GM23248 (cell line): ENCODE results near the gene AKNA. TPM values are rescaled to one million over a fixed set of nuclear protein-coding genes. Genes with fewer than 3 reads are reported as not detected.
A peak's percentile ranks its signal among the peaks of the same experiment; 100 is the strongest.
"Not testable (repeated sequence)": the region's sequence is repeated elsewhere in the genome, so short reads cannot be mapped to it uniquely, and the experiment has no call there.

Experiments used
- DNase-seq: peaks from one replicate; pipeline ENCODE4 v3.0.0-alpha.2; 2015
- H2AFZ ChIP-seq: fragments of 200-600 bp; sonication (generic); 2 replicates; pipeline ENCODE4 v1.6.1; 2016; ENCODE audit warnings: antibody characterized with exemption
- H3F3A ChIP-seq: fragments of 200-600 bp; sonication (generic); 2 replicates; pipeline ENCODE4 v1.6.1; 2016; ENCODE audit warnings: mild to moderate bottlenecking, antibody characterized with exemption, mixed run types; ENCODE audit not compliant: insufficient read depth
- H3K27ac ChIP-seq: fragments of 200-600 bp; sonication (generic); 2 replicates; pipeline ENCODE4 v1.5.1; 2016; ENCODE audit warnings: mild to moderate bottlenecking
- H3K27me3 ChIP-seq: fragments of 200-600 bp; sonication (generic); replicated peaks from 2 replicates; pipeline ENCODE4 v1.6.1; 2016; ENCODE audit warnings: mild to moderate bottlenecking; ENCODE audit not compliant: insufficient read depth
- H3K36me3 ChIP-seq: fragments of 200-600 bp; sonication (generic); 2 replicates; pipeline ENCODE4 v1.6.1; 2016; ENCODE audit warnings: low read depth, mild to moderate bottlenecking
- H3K4me1 ChIP-seq: fragments of 200-600 bp; sonication (generic); 2 replicates; pipeline ENCODE4 v1.6.1; 2016; ENCODE audit warnings: mild to moderate bottlenecking; ENCODE audit not compliant: insufficient read depth
- H3K4me2 ChIP-seq: fragments of 200-600 bp; sonication (generic); one replicate; pipeline ENCODE4 v1.6.1; 2016; ENCODE audit warnings: mild to moderate bottlenecking; ENCODE audit not compliant: unreplicated experiment
- H3K4me3 ChIP-seq: fragments of 200-600 bp; sonication (generic); 2 replicates; pipeline ENCODE4 v1.5.1; 2016; ENCODE audit warnings: mild to moderate bottlenecking
- H3K79me2 ChIP-seq: fragments of 200-600 bp; sonication (generic); 2 replicates; pipeline ENCODE4 v1.6.1; 2016; ENCODE audit warnings: mild to moderate bottlenecking; ENCODE audit not compliant: insufficient read depth
- H3K9ac ChIP-seq: fragments of 200-600 bp; sonication (generic); 2 replicates; pipeline ENCODE4 v1.6.1; 2016; ENCODE audit warnings: mild to moderate bottlenecking
- H3K9me2 ChIP-seq: fragments of 200-600 bp; sonication (generic); 2 replicates; pipeline ENCODE4 v1.6.1; 2016; ENCODE audit warnings: mixed run types, mild to moderate bottlenecking, moderate library complexity; ENCODE audit not compliant: insufficient read depth
- H3K9me3 ChIP-seq: fragments of 200-600 bp; sonication (generic); one replicate; pipeline ENCODE4 v1.6.1; 2017; ENCODE audit warnings: low read depth
- H4K20me1 ChIP-seq: fragments of 200-600 bp; sonication (generic); 2 replicates; pipeline ENCODE4 v1.6.0; 2016; ENCODE audit not compliant: insufficient read depth
- EZH2 ChIP-seq: fragments of 200-600 bp; sonication (generic); IDR thresholded peaks from 2 replicates; pipeline ENCODE4 v1.6.1; 2018; ENCODE audit warnings: antibody characterized with exemption, mild to moderate bottlenecking; ENCODE audit not compliant: insufficient read depth, poor library complexity, severe bottlenecking
- EZH2phosphoT487 ChIP-seq: fragments of 200-600 bp; sonication (generic); IDR thresholded peaks from 2 replicates; pipeline ENCODE4 v1.6.1; 2018; ENCODE audit warnings: antibody characterized with exemption, moderate library complexity, mild to moderate bottlenecking, low read depth; ENCODE audit not compliant: insufficient read depth
- WGBS, 2 experiments: methylation state at CpG; one replicate each; pipeline ENCODE4 v1.1.6; 2015 to 2017; ENCODE audit warnings: low lambda C conversion rate in 2 of 2, low coverage in 1 of 2; ENCODE audit errors: missing lambda C conversion rate in 2 of 2; 5-methylcytosine and 5-hydroxymethylcytosine counted together
- in situ Hi-C: fragments of 300-500 bp; cut with MboI; formaldehyde crosslinking; loops from 2 replicates; pipeline ENCODE4 v1.15.0; 2020
- polyA plus RNA-seq: library from polyadenylated mRNA; unstranded; fragments of >200 nt; fragmentation: Nextera tagmentation; extraction: Ambion mirVana; gene quantifications from 2 replicates; pipeline ENCODE4 v1.2.1, GENCODE V29; 2016
- total RNA-seq: library from RNA; depleted of rRNA; stranded (reverse); fragments of >200 nt; shearing (Covaris generic); gene quantifications from 2 replicates; pipeline ENCODE4 v1.2.3, GENCODE V29; 2014

The AKNA gene
- total and polyA plus RNA-seq, 2 experiments from 2014 or later = 1.8 to 6.6 TPM

DNA sequence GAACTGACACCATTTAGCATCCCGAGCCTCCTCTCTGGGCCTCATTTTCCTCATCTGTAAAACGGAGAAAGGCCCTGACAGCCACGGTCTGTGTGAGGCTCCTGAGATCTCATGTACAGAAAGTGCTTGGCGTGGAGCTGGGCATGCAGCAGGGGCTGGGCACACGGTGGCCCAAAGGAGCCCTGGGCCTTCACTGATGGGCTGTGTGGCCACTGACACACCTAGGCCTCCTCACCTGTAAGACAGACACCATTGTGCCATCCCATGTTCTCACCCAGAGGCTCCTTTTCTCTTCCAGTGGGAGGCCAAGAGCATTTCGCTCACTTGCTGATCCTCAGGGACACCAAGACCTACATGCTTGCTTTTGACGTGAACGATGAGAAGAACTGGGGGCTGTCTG is 63.3 kb downstream of the AKNA start:
- H3K79me2 ChIP-seq = no peaks in the 10 kb centered on the region
- H3K9me2 ChIP-seq = no peaks in the 10 kb centered on the region
- H3K4me1 ChIP-seq = no peaks in the 10 kb centered on the region
- H3K27ac ChIP-seq = no peak overlapping the region
- H3K9ac ChIP-seq = no peak overlapping the region
- no peaks in the 10 kb centered on the region for H4K20me1 ChIP-seq
- no peak overlapping the region for H2AFZ ChIP-seq
- H3K27me3 ChIP-seq = no peaks in the 10 kb centered on the region
- WGBS, 2 experiments = 74 to 86% methylated on average over 7 to 8 of the region's 8 CpGs
- no peaks in the 10 kb centered on the region for H3K36me3 ChIP-seq
- in situ Hi-C loops = no loop called here
- H3K4me2 ChIP-seq = no peak overlapping the region
- no peaks in the 10 kb centered on the region for H3F3A ChIP-seq
- H3K4me3 ChIP-seq = no peak overlapping the region
- DNase-seq = no peak
- H3K9me3 ChIP-seq = no peaks in the 10 kb centered on the region
- TF ChIP-seq EZH2 (no peak), EZH2phosphoT487 (no peak)

DNA sequence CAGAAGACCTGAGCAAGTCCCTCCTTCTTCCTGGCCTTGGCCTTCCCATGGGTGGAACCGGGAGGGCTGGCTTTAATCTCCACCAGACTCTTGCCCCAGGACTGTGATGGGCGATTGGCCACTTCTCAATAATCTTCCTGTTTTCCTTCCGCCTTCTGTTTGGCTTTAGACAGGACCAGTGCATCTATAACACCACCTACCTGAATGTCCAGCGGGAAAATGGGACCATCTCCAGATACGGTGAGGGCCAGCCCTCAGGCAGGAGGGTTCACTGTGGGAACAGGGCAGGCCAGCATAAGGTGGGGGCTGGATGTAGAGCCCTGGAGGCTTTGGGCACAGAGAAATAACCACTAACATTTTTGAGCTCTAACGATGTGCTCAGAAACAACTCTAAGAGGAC is 63.9 kb downstream of the AKNA start:
- H3K9ac ChIP-seq, DNase-seq, H3K9me3 ChIP-seq, H3K4me1 ChIP-seq, H3K79me2 ChIP-seq, H3K9me2 ChIP-seq, H4K20me1 ChIP-seq, H3K27ac ChIP-seq, H2AFZ ChIP-seq, in situ Hi-C loops, H3F3A ChIP-seq, H3K4me2 ChIP-seq, H3K4me3 ChIP-seq, H3K27me3 ChIP-seq, H3K36me3 ChIP-seq: not testable (repeated sequence)
- WGBS, 2 experiments = 55 to 63% methylated on average over 6 of the region's 6 CpGs

DNA sequence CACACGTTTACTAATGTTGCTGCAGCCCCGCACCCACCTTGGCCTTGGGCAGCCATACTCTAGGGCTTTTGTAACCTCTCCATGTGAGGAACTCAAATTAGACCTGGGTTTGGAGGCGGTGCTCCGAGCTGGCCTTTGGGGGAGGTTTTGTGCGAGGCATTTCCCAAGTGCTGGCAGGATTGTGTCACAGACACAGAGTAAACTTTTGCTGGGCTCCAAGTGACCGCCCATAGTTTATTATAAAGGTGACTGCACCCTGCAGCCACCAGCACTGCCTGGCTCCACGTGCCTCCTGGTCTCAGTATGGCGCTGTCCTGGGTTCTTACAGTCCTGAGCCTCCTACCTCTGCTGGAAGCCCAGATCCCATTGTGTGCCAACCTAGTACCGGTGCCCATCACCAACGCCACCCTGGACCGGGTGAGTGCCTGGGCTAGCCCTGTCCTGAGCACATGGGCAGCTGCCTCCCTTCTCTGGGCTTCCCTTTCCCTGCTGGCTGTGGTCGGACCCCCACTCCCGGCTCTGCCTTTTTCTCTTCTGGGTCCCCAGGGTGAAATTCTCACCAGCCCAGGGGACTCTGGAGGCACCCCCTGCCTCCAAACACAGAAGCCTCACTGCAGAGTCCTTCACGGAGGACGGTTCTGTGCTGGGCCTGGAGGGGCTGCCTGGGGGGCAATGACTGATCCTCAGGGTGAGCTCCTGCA is 64.8 kb downstream of the AKNA start, which contains the start of gene ORM1:
Gene ORM1 (plus strand): TSS at position 268 of the 701 bp plus-strand sequence. CDS start 36 bp downstream, at position 304.
- H3K4me1 ChIP-seq, DNase-seq: not testable (repeated sequence)
- WGBS, 2 experiments = 62 to 72% methylated on average over 5 to 6 of the region's 15 CpGs

DNA sequence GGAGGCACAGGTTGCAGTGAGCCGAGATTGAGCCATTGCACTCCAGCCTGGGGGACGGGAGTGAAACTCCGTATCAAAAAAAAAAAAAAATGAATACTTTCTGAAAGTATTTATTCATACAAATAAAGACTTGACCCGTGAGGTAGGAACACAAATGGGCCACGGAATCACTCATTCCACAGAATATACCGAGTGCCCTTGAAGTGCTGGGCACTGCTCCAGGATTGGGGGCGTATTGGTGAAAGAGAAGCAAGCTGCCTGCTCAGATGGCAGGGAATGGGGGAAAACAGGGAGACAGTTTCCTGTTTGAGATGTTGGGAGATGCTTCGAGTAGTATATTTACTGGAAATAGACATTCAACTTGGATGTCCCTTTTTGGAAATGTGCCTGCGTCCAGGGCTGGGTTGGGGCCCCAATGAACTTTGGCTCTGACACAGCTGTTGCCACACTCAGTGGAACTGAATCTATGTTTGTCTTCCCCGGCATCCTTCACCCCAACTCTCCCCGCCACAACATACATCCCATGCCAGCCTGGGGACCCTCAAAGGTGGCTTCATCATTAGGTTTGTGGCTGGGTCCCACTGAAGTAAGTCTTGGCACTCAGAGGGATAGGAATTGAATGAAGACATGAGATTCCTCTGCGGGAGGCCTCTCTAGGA is 65.5 kb downstream of the AKNA start:
- 57 to 63% methylated on average over 12 of the region's 12 CpGs for WGBS, 2 experiments
- H3K27ac ChIP-seq, H3K79me2 ChIP-seq, H3K9me3 ChIP-seq, H3K27me3 ChIP-seq, H3K4me1 ChIP-seq, H3K4me3 ChIP-seq, H3F3A ChIP-seq, in situ Hi-C loops, H3K36me3 ChIP-seq, H3K9ac ChIP-seq, H3K4me2 ChIP-seq, H4K20me1 ChIP-seq, H3K9me2 ChIP-seq, H2AFZ ChIP-seq: not testable (repeated sequence)
- peak; percentile 13 for DNase-seq

More for the DNA sequence above, 64.8 kb downstream of the AKNA start, which contains the start of gene ORM1:
- H3K4me2 ChIP-seq, H3F3A ChIP-seq, H4K20me1 ChIP-seq, H3K27me3 ChIP-seq, H3K9me2 ChIP-seq, H3K79me2 ChIP-seq, in situ Hi-C loops, H3K36me3 ChIP-seq, H3K4me3 ChIP-seq, H2AFZ ChIP-seq, H3K9me3 ChIP-seq, H3K9ac ChIP-seq, H3K27ac ChIP-seq: not testable (repeated sequence)

DNA sequence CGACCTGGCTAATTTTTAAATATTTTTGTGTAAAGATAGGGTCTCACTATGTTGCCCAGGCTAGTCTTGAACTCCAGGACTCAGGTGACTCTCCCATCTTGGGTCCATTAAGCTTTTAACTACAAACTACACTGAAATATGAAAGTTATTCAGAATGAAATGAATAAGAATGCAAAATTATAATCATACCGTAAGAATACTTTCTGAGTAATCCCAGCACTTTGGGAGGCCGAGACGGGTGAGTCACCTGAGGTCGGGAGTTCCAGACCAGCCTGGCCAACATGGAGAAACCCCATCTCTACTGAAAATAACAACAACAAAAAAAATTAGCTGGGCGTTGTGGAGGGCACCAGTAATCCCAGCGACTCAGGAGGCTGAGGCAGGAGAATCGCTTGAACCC is 66.0 kb downstream of the AKNA start:
- H3K4me2 ChIP-seq = no peak overlapping the region
- no peak overlapping the region for H3K27ac ChIP-seq
- H3K27me3 ChIP-seq = no peaks in the 10 kb centered on the region
- H3K36me3 ChIP-seq = no peaks in the 10 kb centered on the region
- no peak overlapping the region for H3K9ac ChIP-seq
- in situ Hi-C loops = no loop called here
- H4K20me1 ChIP-seq = no peaks in the 10 kb centered on the region
- no peak overlapping the region for H2AFZ ChIP-seq
- no peaks in the 10 kb centered on the region for H3K79me2 ChIP-seq
- H3F3A ChIP-seq = no peaks in the 10 kb centered on the region
- H3K4me3 ChIP-seq = no peak overlapping the region
- TF ChIP-seq EZH2phosphoT487 (no peak), EZH2 (no peak)
- WGBS, 2 experiments = 64 to 72% methylated on average over 8 of the region's 8 CpGs
- 0 out of 2 replicates have a peak, but pooled peaks cover 7% of the 10 kb centered on the region for H3K4me1 ChIP-seq
- peak; percentile 58 for DNase-seq
- no peaks in the 10 kb centered on the region for H3K9me2 ChIP-seq
- no peaks in the 10 kb centered on the region for H3K9me3 ChIP-seq

DNA sequence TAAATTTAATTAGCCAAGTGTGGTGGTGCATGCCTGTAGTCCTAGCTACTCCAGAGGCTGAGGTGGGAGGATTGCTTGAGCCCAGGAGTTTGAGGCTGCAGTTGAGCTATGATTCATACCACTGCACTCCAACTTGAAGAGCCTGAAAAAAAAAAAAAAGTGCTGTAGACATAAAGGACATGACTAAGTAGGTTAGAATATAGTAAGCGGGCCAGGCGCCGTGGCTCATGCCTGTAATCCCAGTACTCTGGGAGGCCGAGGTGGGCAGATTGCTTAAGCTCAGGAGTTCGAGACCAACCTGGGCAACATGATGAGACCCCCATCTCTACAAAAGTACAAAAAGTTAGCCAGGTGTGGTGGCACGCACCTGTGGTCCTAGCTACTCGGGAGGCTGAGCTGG is 67.1 kb downstream of the AKNA start:
- H2AFZ ChIP-seq, H3K9me3 ChIP-seq, H3K27me3 ChIP-seq, H3K9ac ChIP-seq, H3K4me2 ChIP-seq, H3K9me2 ChIP-seq, H4K20me1 ChIP-seq, H3K36me3 ChIP-seq, H3F3A ChIP-seq, in situ Hi-C loops, H3K79me2 ChIP-seq, H3K4me3 ChIP-seq, H3K4me1 ChIP-seq, H3K27ac ChIP-seq: not testable (repeated sequence)
- DNase-seq = peak; percentile 77
- WGBS, 2 experiments = 77 to 89% methylated on average over 7 of the region's 7 CpGs
